Activated CD8-positive, alpha-beta memory T cell treated with anti-CD3 and anti-CD28 coated beads for 24 hours (primary cell): ENCODE measurements around the gene SEC14L6.

ENCODE experiments used
- DNase-seq: peaks from one replicate; pipeline ENCODE4 v3.0.0-alpha.2; 2020

SEC14L6 gene

GRCh38 chr22:30491381-30491780 lies 55.2 kb downstream of the SEC14L6 start:
- no peak for DNase-seq

DNA sequence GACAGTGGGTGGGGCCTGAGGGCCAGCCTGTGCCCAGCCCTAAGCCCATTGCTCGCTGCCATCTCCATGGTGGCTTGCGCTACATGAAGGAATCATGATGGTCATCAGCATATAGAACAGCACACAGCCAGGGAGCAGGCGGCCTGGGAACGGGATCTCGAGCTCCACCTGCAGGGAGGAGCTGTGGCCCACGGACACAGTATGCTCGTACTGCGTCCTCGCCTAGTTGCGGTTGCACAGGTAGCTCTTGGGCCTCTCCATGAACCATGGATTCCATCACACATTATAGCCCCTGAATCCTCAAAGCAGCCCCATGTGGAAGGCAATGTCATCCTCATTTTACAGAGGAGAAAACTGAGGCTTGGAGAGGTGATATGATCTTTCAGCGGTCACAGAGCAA lies 56.1 kb downstream of the SEC14L6 start:
- no peak for DNase-seq

- no peak for DNase-seq
These were observed 58.4 kb downstream of the SEC14L6 start for GRCh38 chr22:30488121-30488520.

- DNase-seq = no peak
These were observed 59.9 kb downstream of the SEC14L6 start for GRCh38 chr22:30486661-30487115.

DNA sequence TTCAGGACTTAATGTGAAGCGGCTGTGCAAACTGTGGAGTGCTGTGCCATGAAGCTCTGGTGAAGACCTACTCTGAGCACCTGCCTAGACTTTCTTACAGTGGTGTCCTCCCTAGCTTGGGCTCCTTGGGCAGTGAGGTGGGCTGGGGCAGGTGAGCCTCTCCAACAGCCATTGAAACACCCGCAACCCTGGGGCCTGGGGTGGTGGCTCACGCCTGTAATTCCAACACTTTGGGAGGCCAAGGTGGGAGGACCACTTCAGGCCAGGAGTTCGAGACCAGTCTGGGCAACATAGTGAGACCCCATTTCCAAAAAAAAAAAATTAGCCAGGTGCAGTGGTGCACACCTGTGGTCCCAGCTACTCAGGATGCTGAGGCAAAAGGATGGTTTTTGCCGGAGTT lies 60.4 kb downstream of the SEC14L6 start:
- no peak for DNase-seq

- peak; percentile 89 for DNase-seq
These were observed 61.1 kb downstream of the SEC14L6 start for GRCh38 chr22:30485362-30485988.

DNA sequence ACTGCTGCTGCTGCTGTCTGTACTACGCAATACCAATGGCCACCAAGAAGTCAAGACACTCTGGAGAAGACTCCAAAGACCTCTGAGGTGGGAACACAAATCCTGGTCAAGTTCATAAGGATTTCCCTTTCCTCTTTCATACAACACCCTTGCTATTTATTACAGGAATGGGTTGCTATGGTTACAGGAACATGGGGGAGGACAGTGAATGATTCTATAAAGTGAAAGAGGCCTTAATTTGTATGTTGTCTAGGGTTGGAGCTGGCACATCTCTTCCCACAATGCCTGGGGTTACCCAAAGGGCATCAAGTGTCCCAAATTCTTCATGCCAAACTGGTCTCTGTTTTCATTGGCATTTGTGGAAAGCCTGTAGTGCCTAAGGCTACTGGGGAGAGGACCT lies 63.4 kb downstream of the SEC14L6 start:
- DNase-seq = no peak

DNA sequence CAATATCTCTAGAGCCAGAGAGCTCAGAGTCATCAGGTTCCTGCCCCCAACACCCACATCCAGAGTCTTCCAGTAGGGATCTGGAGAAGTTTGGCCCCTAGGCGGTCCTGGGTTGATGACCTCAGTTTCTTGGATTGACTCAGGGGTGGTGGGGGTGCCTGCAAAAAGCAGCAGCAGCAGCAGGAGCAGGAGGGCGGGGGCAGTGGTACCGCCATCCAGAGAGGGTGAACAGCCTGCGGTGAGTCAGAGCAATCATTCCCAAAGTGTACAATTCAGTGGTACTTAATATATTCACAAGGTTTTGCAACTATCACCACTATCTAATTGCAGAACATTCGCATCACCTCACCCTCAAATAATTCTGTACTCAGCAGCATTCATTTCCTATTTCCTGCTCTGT lies 64.8 kb downstream of the SEC14L6 start:
- DNase-seq = no peak

DNA sequence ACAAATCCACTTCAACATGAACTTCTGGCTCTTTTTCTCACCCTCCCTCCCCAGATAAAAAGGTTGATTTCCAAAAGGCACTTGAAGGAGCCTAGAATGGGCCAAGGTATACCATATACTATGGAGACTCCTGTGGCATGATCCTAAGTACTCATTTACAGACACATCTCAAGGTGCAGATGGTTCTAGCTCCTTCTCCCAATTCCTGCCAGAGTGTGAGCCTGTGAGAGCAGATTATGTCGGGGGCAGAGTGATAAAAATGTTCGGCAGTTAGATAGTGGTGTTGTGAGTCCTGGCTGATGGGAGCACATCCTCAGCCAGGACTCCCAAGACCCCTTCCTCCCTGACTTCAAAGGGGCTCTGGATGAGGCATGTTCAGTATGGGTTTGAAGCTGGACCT lies 66.6 kb downstream of the SEC14L6 start:
- DNase-seq = no peak

- DNase-seq = no peak
These were observed 71.7 kb downstream of the SEC14L6 start for GRCh38 chr22:30474683-30475424.

DNA sequence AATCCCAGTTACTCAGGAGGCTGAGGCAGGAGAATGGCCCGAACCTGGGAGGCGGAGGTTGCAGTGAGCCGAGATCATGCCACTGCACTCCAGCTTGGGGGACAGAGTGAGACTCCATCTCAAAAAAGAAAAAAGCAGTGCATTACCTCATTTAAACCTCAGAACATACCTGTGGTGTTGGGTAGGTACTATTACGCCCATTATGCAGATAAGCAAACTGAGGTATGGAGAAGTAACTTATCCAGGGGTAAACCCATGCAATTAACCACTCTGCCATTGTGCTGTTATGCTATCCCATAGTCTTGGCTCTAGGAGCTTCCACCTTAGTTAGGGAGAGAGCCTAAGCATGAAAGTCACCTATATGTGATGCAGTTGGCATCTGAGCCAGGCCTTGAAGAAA lies 72.4 kb downstream of the SEC14L6 start:
- DNase-seq = no peak

- DNase-seq = no peak
These were observed 73.4 kb downstream of the SEC14L6 start for GRCh38 chr22:30472994-30473720.
